Ascending aorta (tissue), 2 donors: ENCODE data around the gene UBALD2. TPM values are rescaled to one million over a fixed set of nuclear protein-coding genes. Genes with fewer than 3 reads are reported as not detected.
"Not testable (repeated sequence)": the region's sequence is repeated elsewhere in the genome, so short reads cannot be mapped to it uniquely, and the experiment has no call there.

Experiments
- DNase-seq, 2 donors: peaks; one replicate each; pipeline ENCODE4 v3.0.0-alpha.2; 2019; ENCODE audit warnings: low spot score in 2 of 2
- H3K27ac ChIP-seq, 2 donors: fragments of 200-600 bp; sonication (generic); one replicate each; pipeline ENCODE4 v1.5.1; 2016 to 2017; ENCODE audit warnings: mild to moderate bottlenecking in 1 of 2
- H3K27me3 ChIP-seq: fragments of 200-600 bp; sonication (generic); one replicate; pipeline ENCODE4 v1.5.1; 2017
- H3K36me3 ChIP-seq, 2 donors: fragments of 200-600 bp; sonication (generic); one replicate each; pipeline ENCODE4 v1.5.1; 2016
- H3K4me1 ChIP-seq, 2 donors: fragments of 200-600 bp; sonication (generic); one replicate each; pipeline ENCODE4 v1.5.1; 2016 to 2017; ENCODE audit warnings: mild to moderate bottlenecking in 1 of 2
- H3K4me3 ChIP-seq, 2 donors: fragments of 200-600 bp; sonication (generic); one replicate each; pipeline ENCODE4 v1.5.1; 2016 to 2017; ENCODE audit warnings: mild to moderate bottlenecking in 1 of 2
- H3K9me3 ChIP-seq, 2 donors: fragments of 200-600 bp; sonication (generic); one replicate each; pipeline ENCODE4 v1.5.1; 2016
- intact Hi-C: fragments of 100-400 bp; cut with DNase I; formaldehyde crosslinking; loops from one replicate; pipeline ENCODE4 v1.15.1; 2023
- total RNA-seq: library from RNA; depleted of rRNA; stranded (reverse); fragments of >200 nt; gene quantifications from one replicate; pipeline ENCODE4 v1.1.0, GENCODE V29; 2016
- TF ChIP-seq, protein P1 (sequence below), 3 experiments: fragments of 200-600 bp in 2 of 3; fragments of 450-650 bp in 1 of 3; sonication (generic) in 2 of 3; IDR thresholded peaks; one replicate each; pipeline ENCODE4 v1.5.1; 2016 to 2019; ENCODE audit warnings: antibody characterized with exemption in 3 of 3, mild to moderate bottlenecking in 1 of 3, moderate library complexity in 1 of 3

Gene UBALD2
- total RNA-seq, 1 donor from 2014 or later = 15.9 TPM

DNA sequence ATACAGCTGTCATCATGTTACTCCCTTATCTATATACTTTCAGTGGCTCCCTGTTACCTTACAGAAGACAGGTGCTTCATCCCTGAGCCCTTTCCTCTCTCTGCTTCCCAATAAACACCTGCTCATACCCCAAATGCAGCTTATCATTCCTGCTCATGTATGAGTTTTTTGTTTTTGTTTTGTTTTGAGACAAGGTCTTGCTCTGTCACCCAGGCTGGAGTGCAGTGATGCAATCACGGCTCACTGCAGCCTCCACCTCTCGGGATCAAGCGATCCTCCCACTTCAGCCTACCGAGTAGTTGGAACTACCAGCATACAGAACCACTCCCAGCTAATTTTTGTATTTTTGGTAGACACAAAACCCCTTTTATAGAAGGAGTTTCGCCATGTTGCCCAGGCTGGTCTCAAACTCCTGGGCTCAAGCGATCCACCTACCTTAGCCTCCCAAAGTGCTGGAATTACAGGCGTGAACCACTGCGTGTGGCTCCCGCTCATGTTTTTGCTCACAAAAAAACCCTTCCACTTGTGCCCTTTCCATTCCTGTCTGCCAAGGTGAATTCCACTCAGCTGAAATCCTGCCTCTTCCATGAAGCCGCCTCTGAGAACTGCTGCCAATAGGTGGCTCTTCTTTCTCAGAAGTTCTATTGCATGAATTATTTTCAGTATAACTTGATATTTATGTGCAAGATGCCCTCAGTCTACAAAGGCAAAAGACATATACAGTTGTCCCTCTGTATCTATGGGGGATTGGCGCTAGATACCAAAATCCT is 16.9 kb upstream of the UBALD2 start:
- Histone ChIP-seq H3K36me3 (no peaks in the 10 kb centered on the region), H3K4me1 (no peaks in the 10 kb centered on the region), H3K27me3 (no peaks in the 10 kb centered on the region), H3K27ac (no peak overlapping the region), H3K4me3 (no peak overlapping the region), H3K9me3 (no peaks in the 10 kb centered on the region)
- DNase-seq = no peak
- TF ChIP-seq, protein P1, sequence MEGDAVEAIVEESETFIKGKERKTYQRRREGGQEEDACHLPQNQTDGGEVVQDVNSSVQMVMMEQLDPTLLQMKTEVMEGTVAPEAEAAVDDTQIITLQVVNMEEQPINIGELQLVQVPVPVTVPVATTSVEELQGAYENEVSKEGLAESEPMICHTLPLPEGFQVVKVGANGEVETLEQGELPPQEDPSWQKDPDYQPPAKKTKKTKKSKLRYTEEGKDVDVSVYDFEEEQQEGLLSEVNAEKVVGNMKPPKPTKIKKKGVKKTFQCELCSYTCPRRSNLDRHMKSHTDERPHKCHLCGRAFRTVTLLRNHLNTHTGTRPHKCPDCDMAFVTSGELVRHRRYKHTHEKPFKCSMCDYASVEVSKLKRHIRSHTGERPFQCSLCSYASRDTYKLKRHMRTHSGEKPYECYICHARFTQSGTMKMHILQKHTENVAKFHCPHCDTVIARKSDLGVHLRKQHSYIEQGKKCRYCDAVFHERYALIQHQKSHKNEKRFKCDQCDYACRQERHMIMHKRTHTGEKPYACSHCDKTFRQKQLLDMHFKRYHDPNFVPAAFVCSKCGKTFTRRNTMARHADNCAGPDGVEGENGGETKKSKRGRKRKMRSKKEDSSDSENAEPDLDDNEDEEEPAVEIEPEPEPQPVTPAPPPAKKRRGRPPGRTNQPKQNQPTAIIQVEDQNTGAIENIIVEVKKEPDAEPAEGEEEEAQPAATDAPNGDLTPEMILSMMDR (IDR thresholded peaks at IDR 0.05) = no peak
- intact Hi-C loops = no loop called here

DNA sequence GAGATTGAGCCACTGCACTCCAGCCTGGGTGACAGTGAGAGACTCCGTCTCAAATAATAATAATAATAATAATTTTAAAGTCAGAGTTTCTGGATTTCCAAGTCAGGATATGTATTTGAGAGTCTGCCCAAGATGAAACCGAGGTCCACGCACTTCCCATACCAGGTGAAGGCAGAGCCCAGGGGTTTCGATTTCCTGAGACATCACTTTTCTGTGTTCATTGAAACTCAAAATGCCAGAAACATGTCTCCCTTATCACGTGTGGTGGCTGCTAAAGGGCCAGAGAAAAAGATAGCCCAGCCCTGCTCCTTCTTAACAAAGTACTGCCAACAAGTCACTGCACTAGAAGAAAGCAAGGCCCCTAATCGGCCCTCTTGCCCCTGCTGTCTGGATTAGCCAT is 15.0 kb upstream of the UBALD2 start:
- no peak overlapping the region for H3K27ac ChIP-seq
- DNase-seq = no peak
- TF ChIP-seq, protein P1 (IDR thresholded peaks at IDR 0.05) = no peak
- intact Hi-C loops = no loop called here
- no peaks in the 10 kb centered on the region for H3K27me3 ChIP-seq
- H3K9me3 ChIP-seq = no peaks in the 10 kb centered on the region
- H3K4me3 ChIP-seq = no peak overlapping the region
- no peaks in the 10 kb centered on the region for H3K4me1 ChIP-seq
- no peaks in the 10 kb centered on the region for H3K36me3 ChIP-seq

DNA sequence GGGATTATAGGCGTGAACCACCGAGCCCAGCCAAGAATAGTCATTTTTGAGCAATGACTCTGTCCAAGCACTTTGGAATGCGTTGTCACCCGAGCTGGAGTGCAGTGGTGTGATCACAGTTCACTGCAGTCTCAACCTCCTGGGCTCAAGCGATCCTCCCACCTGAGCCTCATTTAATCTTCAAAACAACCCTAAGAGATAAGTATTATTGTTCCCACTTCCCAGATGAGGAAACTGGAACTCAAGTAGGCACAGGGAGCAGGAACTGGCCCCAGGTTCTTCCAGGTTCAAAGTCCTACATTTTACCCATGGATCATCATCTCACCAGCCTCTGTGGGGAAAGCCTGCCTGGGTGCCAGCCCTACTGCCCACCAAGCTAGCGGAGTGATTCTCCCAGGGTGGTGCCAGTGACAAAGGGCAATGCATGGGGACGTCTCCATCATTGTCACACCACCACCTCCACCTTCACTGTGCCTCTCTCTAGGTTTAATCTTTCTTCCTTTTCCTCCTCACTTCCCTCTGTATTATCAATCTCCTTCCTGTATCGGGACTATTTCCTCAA is 13.6 kb upstream of the UBALD2 start:
- intact Hi-C loops = no loop called here
- H3K27ac ChIP-seq = peak overlapping the region; percentile 31 to 52
- DNase-seq = peak in 1 of 2 donors; percentile 44
- no peak overlapping the region for H3K4me3 ChIP-seq
- no peaks in the 10 kb centered on the region for H3K9me3 ChIP-seq
- TF ChIP-seq, protein P1 (IDR thresholded peaks at IDR 0.05) = no peak
- H3K27me3 ChIP-seq = no peaks in the 10 kb centered on the region
- no peaks in the 10 kb centered on the region for H3K4me1 ChIP-seq
- H3K36me3 ChIP-seq = no peaks in the 10 kb centered on the region

DNA sequence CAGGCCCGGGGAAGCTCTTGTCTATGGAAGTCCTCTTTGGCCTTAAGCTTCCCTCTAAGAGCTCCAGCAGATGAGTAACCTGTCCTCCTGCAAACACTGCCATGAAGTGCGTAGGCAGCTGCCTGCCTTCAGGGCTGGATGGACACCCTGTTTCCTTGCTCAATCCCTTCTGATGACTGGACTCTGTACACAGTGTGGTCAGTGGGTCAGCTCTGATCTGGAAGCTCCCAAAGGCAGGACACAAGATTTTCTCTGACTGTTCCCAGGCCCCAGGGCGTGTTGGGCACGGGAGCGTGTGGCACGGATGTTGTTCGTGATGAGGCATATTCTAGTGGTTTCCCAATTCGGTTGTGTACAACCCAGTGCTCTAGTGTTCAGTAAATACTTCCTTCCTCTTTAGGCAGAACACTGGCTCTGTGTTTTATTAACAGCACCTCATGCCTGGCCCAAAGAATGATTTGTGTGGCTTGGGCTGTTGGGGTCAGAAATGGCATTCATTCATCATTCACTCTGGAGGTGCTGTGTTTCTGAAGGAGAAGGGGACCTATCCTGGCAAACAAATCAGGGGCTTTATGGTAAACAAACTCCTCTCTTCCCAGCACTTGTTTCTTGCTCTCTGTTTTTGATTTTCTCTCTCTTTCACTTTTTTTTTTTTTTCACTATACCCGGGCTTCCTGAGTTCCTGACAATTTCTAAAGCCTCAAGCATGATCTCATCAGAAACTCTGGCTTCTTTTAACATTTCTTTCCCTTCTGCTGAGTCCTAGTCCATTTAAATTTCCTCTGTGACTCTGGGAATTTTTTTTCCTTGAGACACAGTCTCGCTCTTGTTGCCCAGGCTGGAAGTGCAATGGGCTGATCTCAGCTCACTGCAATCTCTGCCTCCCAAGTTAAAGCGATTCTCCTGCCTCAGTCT is 12.9 kb upstream of the UBALD2 start:
- TF ChIP-seq, protein P1 (IDR thresholded peaks at IDR 0.05) = no peak
- no peaks in the 10 kb centered on the region for H3K27me3 ChIP-seq
- no peaks in the 10 kb centered on the region for H3K4me1 ChIP-seq
- DNase-seq = peak; percentile 72 to 87
- peak overlapping the region; percentile 52 to 57 for H3K27ac ChIP-seq
- H3K4me3 ChIP-seq = no peak overlapping the region
- intact Hi-C loops = no loop called here
- no peaks in the 10 kb centered on the region for H3K36me3 ChIP-seq
- no peaks in the 10 kb centered on the region for H3K9me3 ChIP-seq

DNA sequence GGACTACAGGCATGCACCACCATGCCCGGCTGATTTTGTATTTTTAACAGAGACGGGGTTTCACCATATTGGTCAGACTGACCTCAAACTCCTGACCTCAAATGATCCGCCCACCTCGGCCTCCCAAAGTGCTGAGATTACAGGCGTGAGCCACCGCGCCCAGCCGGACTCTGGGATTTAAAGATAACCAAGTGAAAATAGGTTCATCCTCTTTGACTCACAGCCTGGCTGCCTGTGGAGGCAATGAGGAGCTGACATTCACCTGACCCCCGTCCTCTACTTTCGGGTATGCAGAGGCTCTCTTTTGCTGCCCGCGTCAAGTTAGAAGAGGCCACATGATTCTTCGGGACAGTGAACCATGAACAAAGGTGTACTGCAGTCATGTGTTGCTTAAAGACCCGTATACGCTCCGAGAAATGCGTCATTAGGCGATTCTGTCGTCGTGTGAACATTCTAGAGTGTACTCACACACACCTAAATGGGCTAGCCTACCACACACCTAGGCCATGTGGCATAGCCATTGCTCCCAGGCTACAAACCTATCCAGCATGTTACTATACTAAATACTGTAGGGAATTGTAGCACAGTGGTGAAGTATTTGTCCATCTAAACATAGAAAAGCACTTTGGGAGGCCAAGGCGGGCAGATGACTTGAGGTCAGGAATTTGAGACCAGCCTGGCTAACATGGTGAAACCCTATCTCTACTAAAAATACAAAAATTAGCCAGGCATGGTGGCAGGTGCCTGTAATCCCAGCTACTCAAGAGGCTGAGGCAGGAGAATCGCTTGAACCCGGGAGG is 12.0 kb upstream of the UBALD2 start:
- H3K4me1 ChIP-seq, H3K27me3 ChIP-seq, H3K9me3 ChIP-seq, H3K36me3 ChIP-seq, H3K4me3 ChIP-seq, DNase-seq, intact Hi-C loops: not testable (repeated sequence)
- peak overlapping the region; percentile 52 to 57 for H3K27ac ChIP-seq
